AG04449 (cell line): Measurements from ENCODE around the gene CLIC1.

ENCODE experiments used
- CTCF ChIA-PET: fragments of 350-600 bp; formaldehyde crosslinking; extraction: SDS; loops from one replicate; lab custom pipeline; 2021; ENCODE audit warnings: antibody characterized with exemption; lab: Yijun Ruan, JAX
- POLR2A ChIA-PET: fragments of 400-600, 350-600 bp; formaldehyde crosslinking; extraction: SDS; loops from one replicate; lab custom pipeline; 2020; ENCODE audit warnings: antibody characterized with exemption, inconsistent platforms; lab: Yijun Ruan, JAX
- DNase-seq: peaks from one replicate; pipeline ENCODE4 v3.0.0-alpha.2; 2010; ENCODE audit warnings: low read depth, low spot score
- H3K4me3 ChIP-seq: 2 replicates; pipeline ENCODE4 v1.5.1; 2011; ENCODE audit warnings: low read depth, mild to moderate bottlenecking, control low read depth, low read length
- CTCF ChIP-seq: IDR thresholded peaks from one replicate; pipeline ENCODE4 v1.5.1; 2011; ENCODE audit warnings: mild to moderate bottlenecking, moderate library complexity, low read length, control low read depth, inconsistent platforms; ENCODE audit not compliant: insufficient read depth; ENCODE audit errors: missing control alignments

Gene CLIC1

GRCh38 chr6:31728767-31729514 lies 7.4 kb downstream of the CLIC1 start, which contains the start of gene DDAH2:
Gene DDAH2, minus strand, starts transcription at chr6:31729299. Its CDS starts 138 bp downstream, at chr6:31729161.
- H3K4me3 ChIP-seq = peak within 1 kb of the TSS; percentile 89
- ChIA-PET CTCF (interaction anchor here (1.1 to 3.9 kb wide), 11 partner anchors 10 to 223 kb away, joined by 3 to 24 read pairs (median 4); partner anchors contain the start of genes HSPA1A, HSPA1L, LY6G6D and MSH5), POLR2A (interaction anchor here (0.9 to 3.9 kb wide), 14 partner anchors 9 to 134 kb away, joined by 3 to 16 read pairs (median 6); partner anchors contain the start of genes ABHD16A, HSPA1A, HSPA1B and HSPA1L)
- no peak for DNase-seq
- no peak for TF ChIP-seq CTCF

- POLR2A ChIA-PET = interaction anchor here (1.6 to 3.9 kb wide), 5 partner anchors 12 to 111 kb away, joined by 5 to 16 read pairs (median 9); partner anchors contain the start of genes HSPA1B, LSM2 and MSH5
- CTCF ChIA-PET = interaction anchor here (0.9 to 3.9 kb wide), 9 partner anchors 11 to 107 kb away, joined by 3 to 24 read pairs (median 4); partner anchors contain the start of genes HSPA1A, HSPA1L, LY6G6D and MSH5
- no peak for DNase-seq
- no peak for TF ChIP-seq CTCF
- H3K4me3 ChIP-seq = peak overlapping the region; percentile 89
Observed at GRCh38 chr6:31727717-31728671, 8.3 kb downstream of the CLIC1 start.

- DNase-seq = no peak
- ChIA-PET POLR2A (interaction anchor here (1.6 to 3.9 kb wide), 2 partner anchors 15 to 100 kb away, joined by 5 to 16 read pairs; partner anchors contain the start of gene HSPA1B), CTCF (interaction anchor here (0.9 to 1.6 kb wide), 3 partner anchors 13 to 64 kb away, joined by 3 to 4 read pairs (median 3); no protein-coding TSS in a partner anchor)
- no peak overlapping the region for H3K4me3 ChIP-seq
- TF ChIP-seq CTCF = no peak
Observed at GRCh38 chr6:31727034-31727716, 9.2 kb downstream of the CLIC1 start.

- no peak for TF ChIP-seq CTCF
- H3K4me3 ChIP-seq = no peak overlapping the region
- CTCF ChIA-PET = interaction anchor here (1.6 kb wide), 1 partner anchor 10 kb away, joined by 3 read pairs; no protein-coding TSS in a partner anchor
- no peak for DNase-seq
- POLR2A ChIA-PET = interaction anchor here (1.4 kb wide), 1 partner anchor 102 kb away, joined by 3 read pairs; the partner anchor contains the start of gene HSPA1B
Observed at GRCh38 chr6:31725502-31726350, 10.6 kb downstream of the CLIC1 start.

- ChIA-PET CTCF (interaction anchor here (0.6 to 1.6 kb wide), 4 partner anchors 11 to 107 kb away, joined by 3 to 8 read pairs (median 4); no protein-coding TSS in a partner anchor), POLR2A (interaction anchor here (1.1 kb wide), 1 partner anchor 29 kb away, joined by 5 read pairs; no protein-coding TSS in a partner anchor)
- no peak for DNase-seq
- TF ChIP-seq CTCF = no peak
- no peak overlapping the region for H3K4me3 ChIP-seq
Observed at GRCh38 chr6:31723980-31724691, 12.2 kb downstream of the CLIC1 start.
